Posterior vena cava (tissue), 2 donors: Measurements from ENCODE around the gene VMO1. TPM values are rescaled to one million over a fixed set of nuclear protein-coding genes. Genes with fewer than 3 reads are reported as not detected.

Experiments
- DNase-seq: peaks from one replicate; pipeline ENCODE4 v3.0.0-alpha.2; 2020; ENCODE audit warnings: low spot score
- intact Hi-C, 2 donors: fragments of 100-400 bp; cut with DNase I; formaldehyde crosslinking; loops; one replicate each; pipeline versions ENCODE4 v1.14.1 to v1.14.2; 2022 to 2023
- total RNA-seq, 2 donors: library from RNA; stranded (reverse); fragmentation: NEBNext Ultra II Directional; extraction: Animal tissue kit (Norgen Biotek cat#: 25700); gene quantifications; one replicate each; pipeline ENCODE4 v1.2.1, GENCODE V29; 2021
- donor health status: DM: yes; HTN: yes; CAD: no.
- donor health status: DM: yes; HTN: yes; CAD: no.

Gene VMO1
- total RNA-seq, 2 donors from 2014 or later, result 2.1 to 3.4 TPM

- DNase-seq, result no peak
- intact Hi-C loops, result no loop called here
These were observed 47.7 kb downstream of the VMO1 start for GRCh38 chr17:4738136-4739121.

- DNase-seq, result no peak
- intact Hi-C loops, result no loop called here
These were observed 50.1 kb downstream of the VMO1 start for GRCh38 chr17:4735876-4736651.

Other genes with a start within 250 kb of the VMO1 start
- 10 to 100 TPM; 37.9 to 41.0 TPM for gene MYBBP1A, start 231.0 kb downstream of the VMO1 start, total RNA-seq
- not detected for gene GGT6, start 225.8 kb downstream of the VMO1 start, total RNA-seq
- gene SMTNL2, start 201.8 kb downstream of the VMO1 start, total RNA-seq, result 1 to 10 TPM; 2.0 to 3.0 TPM
- not detected for gene ALOX15, start 144.7 kb downstream of the VMO1 start, total RNA-seq
- gene PELP1, start 82.2 kb downstream of the VMO1 start, total RNA-seq, result 10 to 100 TPM; 33.3 to 37.8 TPM
- gene ARRB2, start 75.7 kb downstream of the VMO1 start, total RNA-seq, result 10 to 100 TPM; 50.7 to 63.8 TPM
- 10 to 100 TPM in 1 of 2 donors, 1 to 10 TPM in 1; 10.0 to 10.8 TPM for gene MED11, start 54.9 kb downstream of the VMO1 start, total RNA-seq
- gene ZMYND15, start 46.5 kb downstream of the VMO1 start, total RNA-seq, result 1 to 10 TPM; 1.1 to 1.2 TPM
- 10 to 100 TPM; 14.8 to 20.4 TPM for gene CXCL16, start 46.4 kb downstream of the VMO1 start, total RNA-seq
- not detected for gene TM4SF5, start 14.5 kb downstream of the VMO1 start, total RNA-seq
- not detected for gene GLTPD2, start 2.6 kb upstream of the VMO1 start, total RNA-seq
- gene PSMB6, start 9.8 kb upstream of the VMO1 start, total RNA-seq, result 100 to 1,000 TPM in 1 of 2 donors, 10 to 100 TPM in 1; 87.5 to 103 TPM
- gene PLD2, start 20.8 kb upstream of the VMO1 start, total RNA-seq, result 10 to 100 TPM; 22.2 to 30.3 TPM
- gene MINK1, start 47.0 kb upstream of the VMO1 start, total RNA-seq, result 10 to 100 TPM; 53.3 to 67.0 TPM
- 1 to 10 TPM in 1 of 2 donors, under 1 TPM in 1; 1.00 to 1.3 TPM for gene C17orf107, start 113.2 kb upstream of the VMO1 start, total RNA-seq
- 1 to 10 TPM in 1 of 2 donors, under 1 TPM in 1; 0.57 to 1.5 TPM for gene CHRNE, start 116.7 kb upstream of the VMO1 start, total RNA-seq
- not detected for gene GP1BA, start 145.9 kb upstream of the VMO1 start, total RNA-seq
- gene SLC25A11, start 153.7 kb upstream of the VMO1 start, total RNA-seq, result 10 to 100 TPM; 33.0 to 43.7 TPM
- gene RNF167, start 153.9 kb upstream of the VMO1 start, total RNA-seq, result 10 to 100 TPM; 62.7 to 77.3 TPM
- 100 to 1,000 TPM; 582 to 588 TPM for gene PFN1, start 162.2 kb upstream of the VMO1 start, total RNA-seq
- gene ENO3, start 164.8 kb upstream of the VMO1 start, total RNA-seq, result 1 to 10 TPM; 3.2 to 4.3 TPM
- 10 to 100 TPM; 47.0 to 50.7 TPM for gene SPAG7, start 181.5 kb upstream of the VMO1 start, total RNA-seq
- 10 to 100 TPM; 52.0 to 72.2 TPM for gene CAMTA2, start 201.3 kb upstream of the VMO1 start, total RNA-seq
- 1 to 10 TPM in 1 of 2 donors, under 1 TPM in 1; 0.60 to 1.3 TPM for gene INCA1, start 211.2 kb upstream of the VMO1 start, total RNA-seq
- 100 to 1,000 TPM; 192 to 254 TPM for gene KIF1C, start 211.6 kb upstream of the VMO1 start, total RNA-seq
- under 1 TPM in 1 of 2 donors, not detected in 1; 0.14 TPM for gene SLC52A1, start 249.1 kb upstream of the VMO1 start, total RNA-seq